Heart right ventricle (tissue), 16 donors: ENCODE measurements around the gene OTOP2. TPM values are rescaled to one million over a fixed set of nuclear protein-coding genes. Genes with fewer than 3 reads are reported as not detected.

ENCODE experiments used
- ATAC-seq, 8 donors: fragments of 200-7000 bp; cut with Tn5 transposase; one replicate each; pipeline ENCODE4 v1.9.1; 2020; ENCODE audit warnings: mild to moderate bottlenecking in 8 of 8, moderate library complexity in 8 of 8, moderate number of reproducible peaks in 1 of 8
- DNase-seq, 2 donors: peaks; one replicate each; pipeline ENCODE4 v3.0.0-alpha.2; 2020
- H3K27ac ChIP-seq, 10 donors: fragments of 200-600 bp; sonication (generic) in 2 of 10; one replicate each; pipeline versions ENCODE4 v1.5.0 to v1.8.0; 2020 to 2022; ENCODE audit warnings: mild to moderate bottlenecking in 3 of 10
- H3K27me3 ChIP-seq, 7 donors: fragments of 200-600 bp; one replicate each; pipeline ENCODE4 v1.8.0; 2021 to 2022; ENCODE audit warnings: mild to moderate bottlenecking in 2 of 7
- H3K36me3 ChIP-seq, 9 donors: fragments of 200-600 bp; sonication (generic) in 1 of 9; one replicate each; pipeline versions ENCODE4 v1.5.0 to v1.8.0; 2020 to 2022; ENCODE audit warnings: mild to moderate bottlenecking in 2 of 9
- H3K4me1 ChIP-seq, 9 donors: fragments of 200-600 bp; sonication (generic) in 1 of 9; one replicate each; pipeline versions ENCODE4 v1.5.0 to v1.8.0; 2020 to 2022; ENCODE audit warnings: mild to moderate bottlenecking in 4 of 9
- H3K4me3 ChIP-seq, 10 donors: fragments of 200-600 bp; sonication (generic) in 2 of 10; one replicate each; pipeline versions ENCODE4 v1.5.0 to v1.8.0; 2020 to 2022; ENCODE audit warnings: mild to moderate bottlenecking in 7 of 10, moderate library complexity in 2 of 10
- H3K9me3 ChIP-seq, 11 donors: fragments of 200-600 bp in 10 of 11; sonication (generic) in 2 of 11; one replicate each; pipeline versions ENCODE4 v1.5.0 to v1.8.0; 2013 to 2022; ENCODE audit warnings: mild to moderate bottlenecking in 2 of 11, control low read depth in 1 of 11, moderate library complexity in 1 of 11
- WGBS, 2 donors: extraction: QIAGEN DNeasy Blood & Tissue Kit; methylation state at CpG; one replicate each; pipeline ENCODE4 v1.1.7; 2013; ENCODE audit warnings: inconsistent platforms in 1 of 2; 5-methylcytosine and 5-hydroxymethylcytosine counted together
- intact Hi-C, 10 donors: fragments of 100-400 bp; cut with DNase I; formaldehyde crosslinking; loops; one replicate each; pipeline versions ENCODE4 v1.11.1 to v1.14.2; 2022
- polyA plus RNA-seq, 2 donors: library from polyadenylated mRNA; stranded (reverse); fragments of 200-250 nt; gene quantifications; one replicate each; pipeline ENCODE4 v1.2.3, GENCODE V29; 2013
- total RNA-seq, 10 donors: library from RNA; stranded (reverse); fragmentation: NEBNext Ultra II Directional in 3 of 10; extraction: Animal tissue kit (Norgen Biotek cat#: 25700) in 3 of 10; gene quantifications; one replicate each; pipeline versions ENCODE4 v1.2.1 to v1.2.4, GENCODE V29; 2021 to 2023
- TF ChIP-seq, protein P1 (sequence below), 9 donors: fragments of 200-600 bp; sonication (generic) in 2 of 9; IDR thresholded peaks; one replicate each; pipeline versions ENCODE4 v1.5.0 to v1.8.0; 2021 to 2022; ENCODE audit warnings: antibody characterized with exemption in 9 of 9, mild to moderate bottlenecking in 5 of 9, moderate library complexity in 1 of 9
- donor health status: Arrhythmogenic right ventricular cardiomyopathy.
- donor health status: ischemic (EF 13 %, LVEDD 7.1; RV severe dilation, severe dysfunction).
- donor health status: healthy with polysubstance abuse.
- donor health status: DM: no; HTN: yes; CAD: no.
- donor health status: DM: no; HTN: no; CAD: no.
- donor health status: ischemic (EF 25% LVEDD 6.9; RV normal size, moderate dysfunction).
- donor health status: ischemic (EF 25% LVEDD 5.7; RV mildly dilated, moderate dysfunction).
- donor health status: healthy.
- donor health status: DM: yes; HTN: yes; CAD: no.
- donor health status: Ischemic cardiomyopathy.
- donor health status: ischemic (EF 35%, LVEDD 5.7; RV mildly dilated, moderate dysfunction).
- donor health status: nonischemic (EF 11% LVEDD 7.7; RV severe dilation, severe dysfunction).
- donor health status: DM: yes; HTN: yes; CAD: no.
- donor health status: PGD.
- donor health status: ischemic (EF 29% LVEDD 5.4; RV normal size, mild dysfunction).
- donor health status: nonischemic (EF 23%, LVEDD 6.1; RV moderate dilation, normal function).

OTOP2 gene
- total and polyA plus RNA-seq, 12 donors = not detected

- H3K27ac ChIP-seq = no peak within 1 kb of the TSS
- H3K27me3 ChIP-seq = peaks cover 9 to 87% (median 70%) of the 10 kb centered on the region in 7 donors
- peaks cover 0 to 11% (median 9%) of the 10 kb centered on the region in 9 donors for H3K4me1 ChIP-seq
- no peaks in the 10 kb centered on the region for H3K36me3 ChIP-seq
- H3K4me3 ChIP-seq = peak within 1 kb of the TSS in 1 of 10 donors; percentile 4
- H3K9me3 ChIP-seq = no peaks in the 10 kb centered on the region
- 3 to 4% methylated on average over 78 of the region's 78 CpGs for WGBS, 2 donors
- intact Hi-C loops = no loop called here
- DNase-seq = no peak
- TF ChIP-seq, protein P1, sequence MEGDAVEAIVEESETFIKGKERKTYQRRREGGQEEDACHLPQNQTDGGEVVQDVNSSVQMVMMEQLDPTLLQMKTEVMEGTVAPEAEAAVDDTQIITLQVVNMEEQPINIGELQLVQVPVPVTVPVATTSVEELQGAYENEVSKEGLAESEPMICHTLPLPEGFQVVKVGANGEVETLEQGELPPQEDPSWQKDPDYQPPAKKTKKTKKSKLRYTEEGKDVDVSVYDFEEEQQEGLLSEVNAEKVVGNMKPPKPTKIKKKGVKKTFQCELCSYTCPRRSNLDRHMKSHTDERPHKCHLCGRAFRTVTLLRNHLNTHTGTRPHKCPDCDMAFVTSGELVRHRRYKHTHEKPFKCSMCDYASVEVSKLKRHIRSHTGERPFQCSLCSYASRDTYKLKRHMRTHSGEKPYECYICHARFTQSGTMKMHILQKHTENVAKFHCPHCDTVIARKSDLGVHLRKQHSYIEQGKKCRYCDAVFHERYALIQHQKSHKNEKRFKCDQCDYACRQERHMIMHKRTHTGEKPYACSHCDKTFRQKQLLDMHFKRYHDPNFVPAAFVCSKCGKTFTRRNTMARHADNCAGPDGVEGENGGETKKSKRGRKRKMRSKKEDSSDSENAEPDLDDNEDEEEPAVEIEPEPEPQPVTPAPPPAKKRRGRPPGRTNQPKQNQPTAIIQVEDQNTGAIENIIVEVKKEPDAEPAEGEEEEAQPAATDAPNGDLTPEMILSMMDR (IDR thresholded peaks at IDR 0.05) = no peak
- peak in 2 of 8 donors; percentile 9 to 30 for ATAC-seq
Measured at GRCh38 chr17:74935585-74936469, 11.8 kb downstream of the OTOP2 start, which contains the start of gene OTOP3. OTOP3 (plus strand) TSS chr17:74935898; CDS start chr17:74935922, 24 bp downstream.

DNA sequence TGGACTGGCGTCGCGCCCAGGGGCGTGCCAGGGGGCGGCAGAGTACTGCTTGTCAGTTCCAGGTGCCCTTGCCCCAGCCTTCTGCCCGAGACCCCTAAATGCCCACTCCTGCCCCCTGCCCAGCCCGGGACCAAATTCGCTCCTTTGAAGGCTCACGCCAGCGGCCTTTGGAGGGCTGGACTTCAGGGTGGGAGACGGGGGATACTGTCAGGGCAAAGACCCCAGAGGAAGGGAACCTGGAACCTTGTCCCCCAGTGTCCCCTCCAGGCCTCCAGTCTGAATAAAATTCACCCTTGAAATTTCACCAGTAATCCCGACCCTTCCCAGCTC, 12.4 kb downstream of the OTOP2 start:
- Histone ChIP-seq H3K27me3 (peaks cover 9 to 87% (median 71%) of the 10 kb centered on the region in 7 donors), H3K27ac (no peak overlapping the region), H3K4me1 (peaks cover 0 to 11% (median 9%) of the 10 kb centered on the region in 9 donors), H3K4me3 (no peak overlapping the region), H3K9me3 (no peaks in the 10 kb centered on the region), H3K36me3 (no peaks in the 10 kb centered on the region)
- WGBS, 2 donors = 13 to 18% methylated on average over 12 of the region's 12 CpGs
- intact Hi-C loops = no loop called here
- no peak for ATAC-seq
- DNase-seq = no peak
- TF ChIP-seq, protein P1 (IDR thresholded peaks at IDR 0.05) = no peak

DNA sequence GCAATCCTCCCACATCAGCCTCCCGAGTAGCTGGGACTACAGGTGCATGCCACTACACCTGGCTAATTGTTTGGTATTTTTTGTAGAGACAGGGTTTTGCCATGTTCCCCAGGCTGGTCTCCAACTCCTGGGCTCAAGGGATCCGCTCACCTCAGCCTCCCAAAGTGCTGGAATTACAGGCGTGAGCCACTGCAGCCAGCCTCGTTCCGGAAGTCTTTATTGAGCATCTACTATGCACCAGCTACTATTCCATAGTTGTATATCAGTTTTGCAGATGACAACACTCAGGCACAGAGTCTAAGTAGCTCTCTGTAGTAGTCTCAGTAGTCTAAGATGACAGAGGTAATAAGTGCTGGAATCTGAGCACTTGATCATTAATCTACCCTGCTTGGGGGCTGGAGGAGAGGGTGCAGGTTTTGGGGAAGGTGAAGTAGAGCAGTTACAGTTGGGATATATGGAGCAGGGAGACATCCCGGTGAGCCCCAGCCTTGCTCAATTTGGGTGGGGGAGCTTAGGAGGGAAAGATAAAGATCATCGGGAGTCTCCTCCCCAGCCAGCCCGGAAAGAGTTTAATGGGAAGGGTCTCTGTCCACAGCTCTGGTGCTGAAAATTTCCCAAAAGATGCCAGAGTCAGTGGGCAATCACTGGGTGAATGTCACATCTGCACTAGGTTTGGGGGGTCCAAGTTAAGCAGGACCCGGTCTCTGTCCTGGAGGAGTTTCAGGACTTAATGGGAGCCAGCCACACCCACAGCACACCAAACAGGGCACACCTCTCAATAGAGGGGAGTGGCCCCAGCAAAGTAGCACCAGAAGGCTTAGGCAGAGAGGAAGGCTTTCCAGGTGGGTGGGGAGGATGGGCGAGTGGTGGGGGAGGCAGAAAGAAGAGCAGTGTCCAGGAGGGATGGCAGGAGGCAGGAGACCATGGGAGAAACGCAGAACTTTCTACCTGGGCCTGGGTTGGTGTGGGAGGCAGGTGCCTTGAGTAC, 13.3 kb downstream of the OTOP2 start:
- TF ChIP-seq, protein P1 (IDR thresholded peaks at IDR 0.05) = no peak
- intact Hi-C loops = no loop called here
- no peak for DNase-seq
- peaks cover 9 to 87% (median 71%) of the 10 kb centered on the region in 7 donors for H3K27me3 ChIP-seq
- ATAC-seq = no peak
- H3K9me3 ChIP-seq = no peaks in the 10 kb centered on the region
- no peak overlapping the region for H3K27ac ChIP-seq
- 50 to 52% methylated on average over 11 of the region's 11 CpGs for WGBS, 2 donors
- no peak overlapping the region for H3K4me3 ChIP-seq
- H3K4me1 ChIP-seq = peaks cover 0 to 11% (median 9%) of the 10 kb centered on the region in 9 donors
- no peaks in the 10 kb centered on the region for H3K36me3 ChIP-seq
